ENCODE results near the gene UBL5. TPM values are rescaled to one million over a fixed set of nuclear protein-coding genes. Genes with fewer than 3 reads are reported as not detected.
"Not testable (repeated sequence)": the region's sequence is repeated elsewhere in the genome, so short reads cannot be mapped to it uniquely, and the experiment has no call there.

Gene UBL5
- total and polyA plus RNA-seq, 4 donors = 155 to 339 (median 205) TPM

- no peak for TF ChIP-seq CTCF (IDR thresholded peaks at IDR 0.05; ENCODE audit: low read depth, low read length, missing input control)
- no peak for TF ChIP-seq GABPA (IDR thresholded peaks at IDR 0.05 in 1 of 2, conservative IDR thresholded peaks at IDR 0.05 in 1 of 2)
- no peak for TF ChIP-seq JUND (IDR thresholded peaks at IDR 0.05)
- TF ChIP-seq HNF4G (IDR thresholded peaks at IDR 0.05) = no peak
- TF ChIP-seq TAF1 (conservative IDR thresholded peaks at IDR 0.05) = no peak
Measured at GRCh38 chr19:9782338-9782737, 45.4 kb upstream of the UBL5 start (continued).

- not testable (repeated sequence) for DNase-seq (ENCODE audit: low spot score); H3K27me3 ChIP-seq (ENCODE audit: control insufficient read depth in 4 of 4, insufficient read depth in 4 of 4, low read length in 3 of 4); H3K27ac ChIP-seq (ENCODE audit: low read depth in 1 of 2, low read length in 2 of 2); H3K9me3 ChIP-seq (ENCODE audit: control insufficient read depth in 4 of 4, low read length in 3 of 4); H3K4me3 ChIP-seq (ENCODE audit: low read depth in 1 of 3, low read length in 3 of 3); H3K36me3 ChIP-seq (ENCODE audit: control insufficient read depth in 4 of 4, insufficient read depth in 3 of 4, low read depth in 1 of 4, low read length in 3 of 4); H3K9ac ChIP-seq (ENCODE audit: low read depth in 1 of 2, low read length in 2 of 2)
- WGBS = 77% methylated on average over 6 of the region's 6 CpGs
- H3K4me1 ChIP-seq (ENCODE audit: control insufficient read depth in 4 of 4, insufficient read depth in 4 of 4, low read length in 3 of 4) = peaks cover 4 to 14% (median 10%) of the 10 kb centered on the region in 4 donors
Measured at GRCh38 chr19:9784163-9784496, 43.6 kb upstream of the UBL5 start.

- peak overlapping the region; percentile 59 to 79 (median 63) for H3K4me3 ChIP-seq (ENCODE audit: low read depth in 1 of 3, low read length in 3 of 3)
- no peaks in the 10 kb centered on the region for H3K27me3 ChIP-seq (ENCODE audit: control insufficient read depth in 4 of 4, insufficient read depth in 4 of 4, low read length in 3 of 4)
- H3K9me3 ChIP-seq (ENCODE audit: control insufficient read depth in 4 of 4, low read length in 3 of 4) = no peaks in the 10 kb centered on the region
- H3K4me1 ChIP-seq (ENCODE audit: control insufficient read depth in 4 of 4, insufficient read depth in 4 of 4, low read length in 3 of 4) = peaks cover 4 to 14% (median 10%) of the 10 kb centered on the region in 4 donors
- H3K9ac ChIP-seq (ENCODE audit: low read depth in 1 of 2, low read length in 2 of 2) = peak overlapping the region; percentile 66 to 74
- no peaks in the 10 kb centered on the region for H3K36me3 ChIP-seq (ENCODE audit: control insufficient read depth in 4 of 4, insufficient read depth in 3 of 4, low read depth in 1 of 4, low read length in 3 of 4)
- 4% methylated on average over 74 of the region's 74 CpGs for WGBS
- TF ChIP-seq SP1 (IDR thresholded peaks at IDR 0.05) (peak; percentile 88), HNF4A (conservative IDR thresholded peaks at IDR 0.05) (peak in 1 of 2 donors; percentile 27), GABPA (IDR thresholded peaks at IDR 0.05 in 1 of 2, conservative IDR thresholded peaks at IDR 0.05 in 1 of 2) (peak in 1 of 2 donors; percentile 38), CTCF (IDR thresholded peaks at IDR 0.05; ENCODE audit: low read depth, low read length, missing input control) (no peak), RAD21 (IDR thresholded peaks at IDR 0.05) (peak; percentile 5 to 10), YY1 (IDR thresholded peaks at IDR 0.05) (peak; percentile 51), REST (IDR thresholded peaks at IDR 0.05) (peak; percentile 43), TAF1 (conservative IDR thresholded peaks at IDR 0.05) (peak; percentile 50), ATF3 (IDR thresholded peaks at IDR 0.05) (no peak), NR2F2 (IDR thresholded peaks at IDR 0.05) (no peak), EGR1 (IDR thresholded peaks at IDR 0.05; ENCODE audit: low read depth in 2 of 2) (peak; percentile 20 to 64)
- peak overlapping the region; percentile 97 to 99 for H3K27ac ChIP-seq (ENCODE audit: low read depth in 1 of 2, low read length in 2 of 2)
- peak; percentile 92 for DNase-seq (ENCODE audit: low spot score)
Measured at GRCh38 chr19:9785367-9786331, 42.1 kb upstream of the UBL5 start.

Data from liver (tissue), 9 donors.